ENCODE measurements around the gene LCE2B.
"Not testable (repeated sequence)": the region's sequence is repeated elsewhere in the genome, so short reads cannot be mapped to it uniquely, and the experiment has no call there.

LCE2B gene

GRCh38 chr1:152685823-152686222 is at the start of gene LCE2B:
LCE2B (plus strand) TSS chr1:152686123; CDS start chr1:152686844, 721 bp downstream.
- not testable (repeated sequence) for DNase-seq

GRCh38 chr1:152640351-152640750 is 45.6 kb upstream of the LCE2B start:
- no peak for DNase-seq

GRCh38 chr1:152643945-152644344 is 42.0 kb upstream of the LCE2B start:
- DNase-seq = no peak

GRCh38 chr1:152645146-152645545 is 40.8 kb upstream of the LCE2B start:
- no peak for DNase-seq

GRCh38 chr1:152646656-152647055 is 39.3 kb upstream of the LCE2B start:
- no peak for DNase-seq

- DNase-seq = peak in 2 of 6 experiments; percentile 2 to 9
These were observed 31.8 kb upstream of the LCE2B start for GRCh38 chr1:152654110-152654509.

- no peak for DNase-seq
These were observed 29.5 kb upstream of the LCE2B start for GRCh38 chr1:152656459-152656858.

GRCh38 chr1:152657677-152658076 is 28.2 kb upstream of the LCE2B start:
- no peak for DNase-seq

GRCh38 chr1:152658649-152659048 is 27.3 kb upstream of the LCE2B start:
- no peak for DNase-seq

GRCh38 chr1:152663098-152663497 is 22.8 kb upstream of the LCE2B start, which contains the start of gene LCE2D:
LCE2D (plus strand) TSS chr1:152663380; CDS start chr1:152664106, 726 bp downstream.
- no peak for DNase-seq

- not testable (repeated sequence) for DNase-seq
These were observed 19.8 kb upstream of the LCE2B start for GRCh38 chr1:152666171-152666570.

- no peak for DNase-seq
These were observed 18.3 kb upstream of the LCE2B start for GRCh38 chr1:152667648-152668047.

- DNase-seq = no peak
These were observed 12.9 kb upstream of the LCE2B start for GRCh38 chr1:152673016-152673415.

- DNase-seq = not testable (repeated sequence)
These were observed 10.9 kb upstream of the LCE2B start, which contains the start of gene LCE2C for GRCh38 chr1:152674983-152675382. LCE2C (plus strand) TSS chr1:152675279; CDS start chr1:152676016, 737 bp downstream.

GRCh38 chr1:152679459-152679858 is 6.5 kb upstream of the LCE2B start:
- no peak for DNase-seq

- no peak for DNase-seq
These were observed 4.3 kb upstream of the LCE2B start for GRCh38 chr1:152681616-152682015.

GRCh38 chr1:152683846-152684245 is 2.1 kb upstream of the LCE2B start:
- DNase-seq = no peak

- no peak for DNase-seq
These were observed 12.0 kb downstream of the LCE2B start, which contains the start of gene LCE2A for GRCh38 chr1:152697701-152698600. LCE2A (plus strand) TSS chr1:152698345; CDS start chr1:152698902, 557 bp downstream.

- no peak for DNase-seq
These were observed 13.8 kb downstream of the LCE2B start for GRCh38 chr1:152699746-152700145.

GRCh38 chr1:152707860-152708259 is 21.9 kb downstream of the LCE2B start, which contains the start of gene LCE4A:
LCE4A (plus strand) TSS chr1:152708160; CDS start chr1:152709076, 916 bp downstream.
- no peak for DNase-seq

- DNase-seq = no peak
These were observed 32.3 kb downstream of the LCE2B start for GRCh38 chr1:152718238-152718637.

- DNase-seq = no peak
These were observed 39.3 kb downstream of the LCE2B start for GRCh38 chr1:152725261-152725660.

- DNase-seq = no peak
These were observed 43.1 kb downstream of the LCE2B start for GRCh38 chr1:152728986-152729385.

GRCh38 chr1:152735648-152736047 is 49.7 kb downstream of the LCE2B start:
- no peak for DNase-seq
